Activated CD4-positive, alpha-beta T cell treated with anti-CD3 and anti-CD28 coated beads, Interleukin-10, Interleukin-2, amounts not matched to agents 100 ng/mL and 50 ng/mL, durations not matched to agents 16 hours and 8 hours (primary cell): Measurements from ENCODE around the gene DCLK1.
"Not testable (repeated sequence)": the region's sequence is repeated elsewhere in the genome, so short reads cannot be mapped to it uniquely, and the experiment has no call there.

Experiments used
- DNase-seq: peaks from one replicate; pipeline ENCODE4 v3.0.0-alpha.2; 2020

Gene DCLK1

DNA sequence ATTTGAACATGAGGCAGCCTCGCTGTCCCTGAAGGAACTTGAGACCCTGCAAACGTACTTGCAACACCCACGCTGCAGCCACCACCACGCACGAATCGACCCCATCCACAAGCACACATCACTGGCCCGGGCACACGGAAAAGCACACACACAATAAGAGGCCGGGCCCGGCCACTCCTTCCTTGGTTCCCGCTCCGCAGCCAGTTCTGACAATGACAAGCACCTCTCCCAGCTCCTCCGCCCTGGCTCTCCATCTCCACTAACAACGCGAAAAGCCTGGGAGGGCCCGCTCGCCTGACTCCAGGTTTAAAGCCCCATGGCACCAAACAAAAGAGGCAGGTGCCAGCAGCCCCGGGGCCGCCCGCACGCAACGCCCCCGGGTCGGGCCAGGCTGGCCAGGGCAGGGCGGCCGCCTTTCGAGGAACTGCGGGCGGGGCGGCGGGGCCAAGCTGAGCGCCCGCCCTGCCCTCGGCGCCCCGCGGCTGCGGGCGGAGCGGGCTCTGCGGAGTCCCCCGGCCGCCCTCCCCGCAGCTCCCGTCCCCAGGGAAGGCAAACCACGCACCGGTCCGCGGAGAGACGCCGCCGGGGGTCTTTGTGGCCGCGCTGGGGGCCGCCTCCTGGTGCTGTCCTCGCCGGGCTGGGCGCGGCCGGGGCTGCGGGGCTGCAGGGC lies 495 bp downstream of the DCLK1 start:
- no peak for DNase-seq

DNA sequence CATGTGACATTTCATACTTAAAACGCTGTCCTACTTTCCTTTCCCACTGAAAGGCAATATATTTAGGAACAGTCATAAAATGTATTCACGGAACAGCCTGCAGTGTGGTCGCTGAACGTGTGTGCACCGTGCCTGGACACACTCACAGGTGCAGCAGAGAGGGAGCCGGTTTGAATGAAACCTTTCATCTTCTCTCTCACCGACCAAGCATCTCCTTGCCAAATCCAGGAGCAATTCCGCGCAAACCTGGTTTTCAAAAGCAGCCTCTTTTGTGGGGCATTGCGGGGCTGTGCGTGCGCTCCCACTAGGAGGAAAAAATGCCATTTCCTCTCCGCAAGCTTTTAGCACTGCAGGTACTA lies 1.0 kb downstream of the DCLK1 start:
- no peak for DNase-seq

DNA sequence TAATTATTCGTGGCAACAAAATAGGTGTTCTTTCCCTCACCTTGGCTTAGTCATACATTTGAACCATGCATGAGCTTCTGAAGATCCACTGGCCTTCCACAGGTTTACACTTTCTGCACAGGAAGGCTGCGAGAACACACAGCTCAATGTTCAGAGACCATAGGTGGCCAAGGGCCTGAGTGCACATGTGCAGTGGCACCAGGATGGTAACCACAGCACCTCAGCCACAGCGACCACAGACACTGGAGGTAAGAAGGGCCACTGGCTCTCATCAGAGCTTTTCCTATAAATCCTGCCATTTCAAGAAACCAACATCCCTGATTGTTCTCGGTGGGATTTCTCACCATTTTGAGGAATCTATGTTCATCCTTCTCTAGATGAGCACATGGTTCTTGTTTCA lies 1.6 kb downstream of the DCLK1 start:
- no peak for DNase-seq

DNA sequence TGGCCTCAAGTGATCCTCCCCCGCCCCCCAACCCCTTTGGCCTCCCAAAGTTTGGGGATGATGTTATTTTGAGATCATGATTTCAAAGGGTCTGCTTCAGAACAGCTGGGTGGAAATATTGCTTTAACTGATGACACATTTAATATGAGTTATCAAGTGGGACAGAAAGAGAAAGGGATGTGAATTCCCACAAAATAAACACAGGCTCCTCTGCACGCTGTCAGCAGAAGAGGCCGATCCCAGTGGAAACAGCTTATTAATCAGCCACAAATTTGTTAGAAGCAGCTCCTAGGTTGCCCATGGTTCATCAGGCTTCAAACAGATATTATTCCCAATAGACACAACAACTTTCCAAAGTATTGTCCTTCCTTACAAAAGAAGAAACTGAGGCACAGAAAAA lies 4.7 kb downstream of the DCLK1 start:
- DNase-seq = no peak

DNA sequence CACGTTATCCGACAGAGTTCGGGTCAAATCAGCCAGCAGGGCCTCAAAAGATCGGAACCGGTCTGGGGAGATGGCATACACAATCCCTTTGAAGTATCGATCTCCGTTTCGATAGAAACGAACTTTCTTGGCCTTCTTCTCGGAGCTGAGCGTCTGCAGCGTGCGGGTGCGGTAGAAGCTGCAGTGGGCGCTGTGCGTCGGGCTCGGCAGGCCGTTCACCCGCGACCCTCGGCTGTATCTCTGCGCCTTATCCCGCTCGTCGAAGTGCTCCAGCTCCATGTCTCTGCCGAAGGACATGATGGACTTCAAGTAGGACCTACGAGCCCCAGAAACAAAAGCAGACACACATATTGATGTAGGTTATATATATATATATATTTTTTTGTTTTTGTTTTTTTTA lies 5.3 kb downstream of the DCLK1 start:
- no peak for DNase-seq

DNA sequence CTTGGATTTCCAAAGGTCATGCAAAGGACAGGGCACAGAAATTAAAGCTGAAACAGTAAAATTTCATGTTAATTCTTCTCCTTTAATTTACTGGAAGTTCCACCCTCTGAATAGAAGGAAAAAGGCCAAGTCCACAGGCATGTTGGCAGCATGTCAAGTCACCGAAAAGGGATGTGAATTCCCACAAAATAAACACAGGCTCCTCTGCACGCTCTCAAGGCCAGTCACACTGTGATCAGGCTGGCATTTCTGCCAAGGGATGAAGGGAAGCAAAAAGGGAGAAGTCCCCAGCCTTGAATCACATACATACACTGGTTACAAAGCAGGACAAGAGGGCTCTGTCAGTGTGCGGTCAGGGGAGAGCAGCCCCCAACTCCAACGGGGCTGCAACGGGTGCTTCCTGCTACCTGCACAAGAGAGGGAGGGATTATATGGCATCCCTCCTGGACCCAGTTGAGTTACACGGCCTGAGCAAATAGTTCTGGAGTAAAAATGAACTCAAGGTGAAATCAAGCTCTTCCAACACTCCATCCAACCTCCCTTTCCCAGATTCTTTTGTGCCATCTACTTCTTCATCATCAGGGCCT lies 6.9 kb downstream of the DCLK1 start:
- DNase-seq = no peak

DNA sequence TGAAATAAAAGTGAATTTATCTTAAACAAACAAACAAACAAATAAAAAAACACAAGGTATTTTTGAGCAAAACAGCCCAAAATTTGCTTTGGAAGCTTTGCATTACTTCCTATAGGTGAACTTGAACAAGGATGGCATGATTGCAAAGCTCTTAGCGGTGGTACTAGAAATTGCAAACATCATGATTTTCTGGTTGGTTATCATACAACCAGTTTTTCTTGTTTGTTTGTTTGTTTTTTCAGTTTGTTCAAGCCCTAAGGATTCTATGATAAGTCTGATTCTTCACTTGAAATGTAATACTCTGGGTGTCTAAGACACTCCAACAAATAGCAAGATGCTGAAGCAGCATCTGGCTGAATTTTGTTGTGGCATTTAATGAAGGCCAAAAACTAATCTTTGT lies 15.9 kb downstream of the DCLK1 start:
- DNase-seq = no peak

DNA sequence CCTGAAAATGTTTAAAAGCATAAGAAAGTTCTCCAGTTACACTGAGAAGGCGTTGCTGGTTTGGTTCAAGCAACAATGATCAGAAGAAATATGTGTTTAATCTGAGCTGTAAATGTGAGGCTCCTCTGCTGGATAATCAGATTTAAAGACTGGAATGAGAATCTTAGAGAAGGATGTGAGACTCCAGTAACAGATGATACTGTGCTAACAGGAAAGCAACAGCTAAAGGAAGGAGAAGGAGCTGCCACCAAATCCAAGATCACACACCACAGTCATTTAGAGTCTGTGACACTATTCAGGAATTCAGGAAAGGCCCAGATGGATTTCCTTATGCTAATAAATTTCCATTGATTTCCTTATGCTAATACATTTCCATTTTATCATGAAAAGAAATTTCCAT lies 16.9 kb downstream of the DCLK1 start:
- no peak for DNase-seq

DNA sequence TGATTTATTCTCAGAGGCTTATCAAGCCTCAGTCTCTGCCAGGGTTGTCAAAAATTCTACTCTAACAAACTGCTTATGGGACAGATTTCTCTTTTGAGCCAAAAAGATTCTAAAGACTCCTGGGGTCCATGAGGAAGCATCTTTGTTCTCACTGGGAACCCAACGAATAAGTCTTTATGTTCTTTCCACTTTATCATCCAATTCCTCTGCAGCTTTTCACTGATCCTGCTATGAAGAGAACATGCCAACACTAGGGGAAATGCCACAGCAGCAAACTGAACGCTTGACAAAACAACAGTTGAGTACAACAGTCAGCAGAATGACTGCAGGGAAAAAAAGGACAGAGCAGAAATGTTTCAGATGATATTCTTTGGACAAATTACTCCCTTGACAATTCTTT lies 22.2 kb downstream of the DCLK1 start:
- DNase-seq = no peak

DNA sequence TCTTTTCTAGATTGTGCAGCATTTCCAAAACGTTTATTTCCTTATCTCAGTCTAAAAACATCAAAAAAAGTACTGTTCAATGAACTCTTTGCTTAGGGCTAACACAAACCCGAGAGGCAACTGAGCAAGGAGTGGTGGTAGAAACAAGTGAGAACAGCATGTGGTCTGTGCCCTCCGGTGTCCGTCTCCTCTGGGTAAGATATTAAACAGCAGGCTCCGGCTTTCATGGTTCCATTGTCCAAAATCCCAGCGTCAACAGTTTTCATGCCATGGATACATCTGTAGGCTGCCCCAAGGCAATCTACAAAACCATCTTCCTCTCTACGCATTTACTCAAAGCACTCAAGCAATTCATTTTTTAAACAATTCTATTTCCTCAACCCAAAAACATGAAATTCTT lies 22.8 kb downstream of the DCLK1 start:
- DNase-seq = no peak

DNA sequence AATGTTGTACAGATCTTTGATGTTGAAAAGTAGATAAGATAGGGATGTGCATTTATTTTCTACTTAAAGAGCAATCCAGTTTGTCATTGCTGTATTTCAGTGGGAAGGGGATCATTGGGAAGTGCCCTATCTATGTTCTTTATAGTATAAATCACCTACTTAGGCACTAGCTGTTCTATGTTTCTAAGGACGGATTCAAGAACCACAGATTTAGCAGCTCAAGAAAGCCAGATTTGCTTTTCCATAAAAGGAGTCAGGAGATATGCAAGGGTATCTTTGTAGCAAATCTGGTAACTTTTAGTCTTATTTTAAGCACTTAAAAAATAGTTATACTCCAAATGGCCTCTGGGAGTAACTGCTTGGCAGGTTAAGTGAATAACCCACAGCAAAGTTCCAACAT lies 23.7 kb downstream of the DCLK1 start:
- DNase-seq = no peak

DNA sequence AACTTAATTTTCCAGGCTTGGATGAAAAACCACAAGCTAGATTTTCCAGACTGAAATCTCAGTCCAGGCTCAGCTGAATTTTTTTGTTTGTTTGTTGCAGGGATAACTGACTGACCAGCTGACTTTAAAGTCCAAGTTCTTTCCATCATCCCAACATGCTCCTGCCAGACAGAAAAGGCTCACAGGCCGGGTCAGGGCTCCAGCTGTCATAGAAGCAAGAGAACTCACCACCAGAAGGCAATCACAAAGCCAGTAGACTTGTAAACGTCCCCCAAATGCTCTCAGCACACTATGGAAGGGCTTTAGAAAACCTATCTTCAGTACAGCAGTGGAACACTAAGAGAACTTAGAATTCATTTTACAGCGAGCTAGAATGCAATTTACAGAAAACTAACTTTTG lies 25.5 kb downstream of the DCLK1 start:
- no peak for DNase-seq

DNA sequence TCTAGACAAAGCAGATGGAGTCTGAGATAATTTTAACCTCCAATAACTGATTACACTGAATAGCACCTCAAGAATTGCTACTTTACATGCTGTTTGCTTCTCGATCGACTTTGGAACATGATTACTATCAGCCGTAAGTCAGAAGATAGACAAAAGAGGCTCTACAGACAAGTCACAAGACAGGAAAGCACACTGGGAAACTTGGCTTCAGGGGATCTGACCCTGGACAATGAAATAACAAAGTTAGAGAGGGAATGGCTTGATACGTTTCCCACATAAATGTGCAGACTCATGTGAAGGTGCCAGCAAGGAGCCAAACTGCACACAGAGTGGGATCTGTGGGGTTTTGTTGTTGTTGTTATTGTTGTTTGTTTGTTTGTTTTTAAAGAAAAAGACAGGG lies 28.5 kb downstream of the DCLK1 start:
- no peak for DNase-seq

DNA sequence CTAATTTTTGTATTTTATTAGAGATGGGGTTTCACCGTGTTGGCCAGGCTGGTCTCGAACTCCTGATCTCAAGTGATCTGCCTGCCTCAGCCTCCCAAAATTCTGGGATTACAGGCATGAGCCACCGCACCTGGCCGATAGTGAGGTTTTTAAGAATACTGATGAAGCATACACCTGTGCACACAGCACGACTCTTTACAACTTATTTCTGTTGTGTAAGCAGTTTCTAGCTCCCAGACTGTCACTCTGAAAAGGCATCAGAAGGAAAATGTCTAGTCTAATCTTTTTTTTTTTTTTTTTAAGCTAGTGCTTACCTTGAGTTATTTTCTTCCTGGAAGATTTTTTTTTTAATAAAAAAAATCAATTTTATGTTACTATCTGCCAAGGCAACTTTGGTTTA lies 29.3 kb downstream of the DCLK1 start:
- not testable (repeated sequence) for DNase-seq

DNA sequence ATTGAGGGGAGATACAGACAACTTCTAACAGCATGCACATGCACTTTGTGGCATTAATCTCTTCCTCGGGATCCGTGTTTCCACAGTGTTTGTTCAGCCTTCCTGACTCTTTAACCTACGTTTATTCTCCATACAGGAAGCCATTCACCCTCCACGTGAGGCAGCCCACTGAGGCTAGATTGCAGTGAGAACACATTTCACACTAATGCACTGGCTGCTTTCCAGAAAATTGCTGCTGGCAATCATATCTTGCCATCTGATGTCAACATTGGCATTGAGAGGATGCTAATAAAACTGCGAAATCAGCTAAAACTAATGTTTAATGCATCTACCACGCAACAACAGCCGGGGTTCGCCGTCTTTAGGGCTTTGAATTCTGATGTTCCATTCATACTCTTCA lies 30.0 kb downstream of the DCLK1 start:
- no peak for DNase-seq

DNA sequence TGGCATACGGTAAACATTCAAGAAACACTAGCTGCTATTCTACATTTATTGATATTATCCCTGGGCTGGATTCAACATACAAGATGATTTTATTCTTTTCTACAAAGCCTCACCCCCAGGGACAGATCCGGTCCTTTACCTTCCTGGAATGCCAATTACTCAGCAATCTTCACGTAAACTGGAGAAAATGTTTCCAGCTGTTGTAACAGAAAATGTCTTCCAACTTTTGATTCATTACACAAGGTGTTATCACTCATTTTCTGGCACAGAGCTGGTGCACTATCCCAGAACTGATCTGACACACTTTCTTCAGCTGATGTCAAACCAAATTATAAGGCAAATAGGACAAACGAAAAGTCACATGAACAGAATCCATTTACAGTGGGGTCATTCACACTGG lies 33.1 kb downstream of the DCLK1 start:
- DNase-seq = no peak

DNA sequence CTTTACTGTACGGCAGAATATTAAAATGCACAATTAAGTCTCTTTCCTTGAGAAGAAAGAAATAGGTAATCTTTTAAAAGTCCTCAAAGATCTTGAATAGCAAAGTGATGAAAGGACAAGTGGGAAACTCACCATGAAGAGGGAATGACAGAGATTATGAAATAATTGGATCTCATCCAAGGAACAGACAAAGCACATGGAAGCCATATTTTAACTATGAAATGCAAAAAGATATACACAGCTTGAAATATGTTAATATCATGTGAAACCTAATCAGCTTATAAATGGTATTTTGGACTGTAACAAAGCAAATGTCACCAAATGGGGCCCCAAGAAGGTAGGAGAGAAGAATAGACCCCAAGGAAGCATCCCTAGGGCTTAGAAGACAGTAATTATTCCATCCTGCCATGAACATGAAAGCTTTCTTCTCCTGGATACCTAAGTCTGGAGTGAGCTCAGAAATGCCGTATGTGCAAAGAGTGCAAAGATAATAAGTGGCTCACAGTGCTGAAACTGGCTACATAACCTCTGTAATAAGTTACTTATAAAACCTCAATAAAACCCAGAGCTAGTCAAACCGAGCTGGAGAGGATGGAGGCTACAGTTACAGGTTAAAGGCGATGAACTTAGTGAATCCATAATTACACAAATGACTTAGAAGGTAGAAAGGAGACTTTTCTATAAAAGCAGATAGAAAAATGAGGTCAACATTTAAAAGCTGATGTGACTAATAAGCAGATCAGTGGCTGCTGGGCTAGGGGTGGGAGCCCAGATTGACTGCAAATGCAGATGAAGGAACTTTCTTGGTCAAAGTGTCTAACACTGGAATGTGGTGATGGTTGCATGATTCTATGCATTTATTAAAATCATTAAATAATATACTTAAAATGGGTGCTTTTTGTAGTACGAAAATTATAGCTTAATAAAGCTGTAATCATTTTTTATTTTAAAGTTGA lies 34.4 kb downstream of the DCLK1 start:
- no peak for DNase-seq

DNA sequence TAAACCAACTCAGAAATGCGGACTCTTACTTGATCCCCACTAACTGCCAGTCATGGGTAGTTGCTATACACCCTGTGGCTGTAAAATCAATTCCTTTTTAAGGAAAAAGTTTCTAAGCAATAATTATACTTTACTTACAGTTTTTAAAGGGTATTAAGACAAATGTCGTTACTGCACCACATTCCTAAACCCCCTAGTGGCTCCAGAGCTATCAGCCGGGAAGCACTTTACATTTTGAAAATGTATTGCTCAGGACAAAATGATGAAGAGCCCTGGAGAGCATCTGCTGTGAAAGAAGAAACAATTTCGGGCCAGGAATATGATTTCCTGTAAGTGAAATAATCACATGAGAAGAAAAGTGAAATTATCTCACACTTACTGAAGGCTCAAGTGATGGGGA lies 36.7 kb downstream of the DCLK1 start:
- DNase-seq = no peak

DNA sequence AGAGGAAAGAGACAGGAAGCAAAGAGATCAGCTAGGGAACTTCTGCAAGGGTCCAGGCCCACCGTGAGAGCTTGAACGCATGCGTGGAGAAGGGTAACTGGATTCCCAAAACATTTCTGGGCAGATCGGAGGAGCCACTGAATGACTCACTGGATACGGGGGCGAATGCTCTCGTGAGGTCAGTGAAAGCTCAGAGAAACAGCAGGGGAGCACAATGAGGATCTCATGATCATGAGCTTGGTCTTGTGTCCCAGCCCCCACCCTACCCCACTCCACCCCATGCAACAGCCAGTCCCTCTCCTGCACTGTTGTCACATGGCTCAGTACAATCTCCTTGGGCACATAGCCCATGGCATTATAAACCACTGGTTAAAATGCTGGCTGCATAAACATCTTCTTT lies 40.6 kb downstream of the DCLK1 start:
- DNase-seq = no peak

DNA sequence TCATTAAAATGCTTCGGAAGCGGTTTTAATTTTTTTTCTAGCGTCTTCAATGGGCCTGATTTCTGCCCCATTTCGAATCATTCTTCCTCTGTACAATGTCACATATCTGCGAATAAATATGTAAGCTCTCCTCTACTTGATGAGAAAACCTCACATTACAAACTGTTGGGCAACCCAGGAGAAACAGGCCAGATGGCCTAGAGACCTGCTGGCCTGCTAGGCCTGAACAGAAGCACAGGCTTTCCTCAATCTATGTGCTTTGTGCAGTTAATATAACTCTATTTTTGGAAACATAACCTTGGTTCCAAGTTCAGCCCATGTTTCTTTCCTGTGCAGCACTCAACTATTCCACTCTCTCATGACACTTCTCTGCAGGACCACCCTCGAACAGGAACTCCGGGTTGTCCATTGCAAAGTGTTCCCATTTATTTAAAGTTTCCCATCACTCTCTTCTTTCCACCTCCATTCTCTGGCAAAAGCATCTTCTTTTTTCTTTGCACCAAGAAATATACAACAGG lies 42.0 kb downstream of the DCLK1 start:
- no peak for DNase-seq

DNA sequence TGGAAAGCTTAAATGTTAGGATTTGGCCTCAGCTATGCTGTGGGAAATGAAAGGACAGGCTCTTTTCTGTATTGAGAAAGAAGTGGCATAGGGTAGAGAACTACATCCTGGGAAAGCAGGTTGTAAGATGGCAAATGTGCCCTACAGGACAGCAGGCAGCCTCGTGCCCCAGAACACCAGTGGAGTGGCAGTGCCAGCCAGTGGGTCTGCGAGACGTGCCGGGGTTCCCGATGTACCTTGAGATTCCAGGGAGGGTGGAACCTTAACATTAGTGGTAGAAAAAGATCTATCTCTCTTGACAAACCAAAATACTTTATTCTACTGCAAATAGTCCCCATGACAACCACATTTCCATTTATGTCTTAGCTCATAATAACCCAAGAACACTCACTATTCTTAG lies 42.7 kb downstream of the DCLK1 start:
- DNase-seq = no peak

DNA sequence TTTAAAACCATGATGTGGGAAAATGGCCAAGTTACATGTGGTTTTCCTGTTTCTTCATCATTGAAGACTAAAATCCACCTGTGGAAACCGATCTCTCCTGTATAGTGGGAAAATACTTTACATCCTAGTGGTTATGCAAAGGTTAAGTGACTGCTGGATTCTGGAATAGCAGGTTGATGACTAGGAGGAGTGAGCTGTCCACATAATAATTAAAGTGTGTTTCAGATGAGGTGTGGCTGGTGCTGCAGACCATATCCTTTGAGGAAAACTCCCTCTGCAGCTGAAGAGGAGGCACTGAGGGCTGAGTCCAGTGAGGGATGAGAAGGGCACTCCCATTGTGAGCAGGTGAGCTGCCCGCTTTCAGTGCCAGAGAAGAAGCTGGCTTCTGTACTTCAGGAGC lies 43.2 kb downstream of the DCLK1 start:
- no peak for DNase-seq

DNA sequence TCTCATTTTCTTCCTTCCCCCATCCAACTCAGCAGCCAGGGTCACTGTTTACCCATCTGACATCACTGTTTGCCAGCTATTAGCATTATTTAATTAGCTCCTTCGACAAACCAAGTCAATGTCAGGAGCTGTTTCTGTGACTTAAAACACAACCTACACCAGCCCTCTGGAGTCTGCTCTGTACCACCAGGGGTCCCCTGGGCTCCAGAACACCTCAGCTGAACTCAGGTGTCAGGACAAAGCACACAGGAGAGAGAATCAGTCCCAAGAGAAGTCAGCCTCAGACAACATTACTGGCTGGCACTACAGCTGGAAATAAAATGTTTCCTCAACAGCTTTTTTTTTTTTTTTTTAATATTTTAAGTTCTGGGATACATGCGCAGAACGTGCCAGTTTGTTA lies 45.1 kb downstream of the DCLK1 start:
- no peak for DNase-seq

DNA sequence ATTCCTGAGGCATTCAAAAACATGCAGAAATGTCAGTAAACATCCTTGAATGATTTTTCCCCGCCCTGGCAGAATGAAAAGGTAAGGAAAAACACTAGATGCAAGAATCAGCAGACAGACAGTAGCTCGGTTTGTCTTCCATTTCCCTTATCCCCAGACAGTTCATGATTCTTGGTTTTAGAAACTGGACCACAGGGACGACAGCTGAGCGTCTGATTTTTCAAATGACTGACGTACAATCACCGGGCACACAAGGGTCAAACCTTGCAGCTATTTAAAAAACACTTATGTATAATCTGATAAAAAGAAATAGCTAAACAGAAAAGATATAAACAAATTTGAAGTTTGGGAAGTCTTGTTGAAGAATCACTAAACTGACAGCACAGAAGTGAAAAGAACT lies 47.1 kb downstream of the DCLK1 start:
- no peak for DNase-seq
